A549 (cell line): ENCODE measurements around the gene ATP5F1E.

ENCODE experiments used
- CTCF ChIP-seq: fragments of >200 bp; sonication (Bioruptor Twin); formaldehyde crosslinking; IDR thresholded peaks from 3 replicates; pipeline ENCODE4 v1.5.1; 2016
- FOSL2 ChIP-seq, 2 experiments: fragments of 450-650 bp in 1 of 2; fragments of >200 bp in 1 of 2; sonication (Bioruptor Twin) in 1 of 2; formaldehyde crosslinking; IDR thresholded peaks; 2 replicates each; pipeline versions ENCODE4 v1.5.0 to v1.6.1; 2016 to 2020; ENCODE audit warnings: mild to moderate bottlenecking in 1 of 2, moderate library complexity in 1 of 2
- HDAC2 ChIP-seq: fragments of 200-600 bp; sonication (generic); IDR thresholded peaks from 2 replicates; pipeline ENCODE4 v1.6.1; 2016
- MAFK ChIP-seq: fragments of 450-650 bp; IDR thresholded peaks from 2 replicates; pipeline ENCODE4 v1.6.1; 2014; ENCODE audit not compliant: partially characterized antibody
- POLR2A ChIP-seq: IDR thresholded peaks from 2 replicates; pipeline ENCODE4 v1.6.1; 2012; ENCODE audit warnings: mild to moderate bottlenecking, low read length

DNA sequence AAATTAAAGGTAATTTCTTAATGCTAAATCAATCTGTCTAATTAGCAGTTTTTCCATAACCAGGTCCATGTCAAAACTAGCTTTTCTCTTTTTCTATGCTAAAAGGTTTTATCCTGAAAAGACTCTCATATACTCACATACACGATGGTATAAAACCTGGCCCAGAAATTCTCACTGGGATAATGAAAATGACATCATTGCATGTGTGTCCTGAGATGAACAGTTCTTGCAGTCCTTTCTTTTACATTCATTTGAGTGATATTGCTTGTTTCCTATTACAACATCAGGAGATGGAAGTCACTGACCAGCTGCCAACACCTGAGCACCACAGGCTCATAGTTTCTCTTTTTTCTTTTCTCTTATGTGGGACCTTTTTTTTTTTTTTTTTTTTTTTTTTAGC is 18.3 kb upstream of the ATP5F1E start:
- TF ChIP-seq CTCF (no peak), FOSL2 (IDR thresholded peaks at IDR 0.05) (no peak), FOSL2 (CRISPR knock-in tag; IDR thresholded peaks at IDR 0.05) (no peak), POLR2A (no peak), HDAC2 (no peak), MAFK (no peak)
